ENCODE data around the gene CLK2.

GRCh38 chr1:155236451-155236850 lies 36.9 kb downstream of the CLK2 start:
- no peak for TF ChIP-seq CTCF (optimal IDR thresholded peaks at IDR 0.05 in 1 of 3, IDR thresholded peaks at IDR 0.05 in 1 of 3, conservative IDR thresholded peaks at IDR 0.05 in 1 of 3; ENCODE audit: extremely low read depth in 1 of 3, insufficient read depth in 2 of 3, low read length in 3 of 3)
- no peak for TF ChIP-seq EZH2 (IDR thresholded peaks at IDR 0.05; ENCODE audit: low read length)
